Breast epithelium (tissue), 3 donors: Measurements from ENCODE around the gene SPATA9.

ENCODE experiments used
- CTCF ChIP-seq, 3 donors: fragments of 450-650 bp; IDR thresholded peaks; one replicate each; pipeline ENCODE4 v1.5.1; 2016 to 2017; ENCODE audit warnings: antibody characterized with exemption in 3 of 3, mild to moderate bottlenecking in 3 of 3, moderate library complexity in 3 of 3
- POLR2A ChIP-seq: fragments of 450-650 bp; IDR thresholded peaks from one replicate; pipeline ENCODE4 v1.6.1; 2016; ENCODE audit warnings: antibody characterized with exemption, mild to moderate bottlenecking, moderate library complexity
- POLR2AphosphoS5 ChIP-seq, 3 donors: sonication (generic); formaldehyde crosslinking; IDR thresholded peaks; one replicate each; pipeline ENCODE4 v1.6.1; 2017; ENCODE audit warnings: antibody characterized with exemption in 3 of 3

DNA sequence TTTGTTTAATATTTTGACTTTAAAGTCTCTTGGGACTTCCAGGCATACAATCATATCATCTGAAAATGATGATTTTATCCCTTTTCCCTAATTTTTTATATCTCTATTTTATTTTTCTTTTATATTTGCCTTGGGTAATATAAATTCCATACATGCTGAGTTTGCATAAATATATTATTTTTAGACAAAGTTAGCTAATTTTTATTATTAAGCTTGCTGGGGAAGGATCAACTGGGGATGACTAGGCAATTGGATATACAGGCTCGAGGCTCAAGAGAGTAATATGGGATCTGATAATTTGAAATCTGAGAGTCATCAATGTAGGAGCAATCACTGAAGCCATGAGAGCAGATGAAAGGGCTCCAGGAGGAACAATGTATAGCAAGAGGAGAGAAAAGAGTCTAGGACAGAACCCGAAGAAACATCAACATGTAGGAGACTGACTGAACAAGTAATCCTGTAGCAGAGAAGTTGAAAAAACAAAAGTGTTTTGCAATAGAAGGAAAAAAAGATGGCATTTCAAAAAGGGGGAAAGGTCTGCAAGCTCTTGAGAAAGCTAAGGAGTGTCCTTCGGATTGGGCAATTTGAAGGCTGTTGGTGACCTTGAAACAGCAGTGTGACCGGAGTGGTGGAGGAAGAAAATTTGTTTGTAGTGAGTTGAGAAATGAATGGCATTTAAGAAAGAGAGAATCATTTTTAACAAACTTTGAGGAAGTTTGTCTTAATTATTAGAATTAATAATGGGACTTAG, 31.3 kb upstream of the SPATA9 start:
- TF ChIP-seq POLR2AphosphoS5 (IDR thresholded peaks at IDR 0.05) = no peak
- no peak for TF ChIP-seq CTCF (IDR thresholded peaks at IDR 0.05)
- no peak for TF ChIP-seq POLR2A
